Mucosa of descending colon (tissue), 3 donors: ENCODE data around the gene PARD3B. TPM values are rescaled to one million over a fixed set of nuclear protein-coding genes. Genes with fewer than 3 reads are reported as not detected.

Source experiments
- ATAC-seq: fragments of 200-7000 bp; cut with Tn5 transposase; one replicate; pipeline ENCODE4 v1.9.1; 2020; ENCODE audit warnings: mild to moderate bottlenecking, moderate library complexity
- DNase-seq, 3 donors: peaks; one replicate each; pipeline ENCODE4 v3.0.0-alpha.2; 2020
- H3K36me3 ChIP-seq: fragments of 200-600 bp; one replicate; pipeline ENCODE4 v1.8.0; 2021; ENCODE audit warnings: low read depth, mild to moderate bottlenecking
- H3K4me1 ChIP-seq: fragments of 200-600 bp; one replicate; pipeline ENCODE4 v1.8.0; 2021; ENCODE audit warnings: low read depth, mild to moderate bottlenecking
- H3K4me3 ChIP-seq: fragments of 200-600 bp; one replicate; pipeline ENCODE4 v1.8.0; 2021; ENCODE audit warnings: mild to moderate bottlenecking
- H3K9me3 ChIP-seq: fragments of 200-600 bp; one replicate; pipeline ENCODE4 v1.8.0; 2021; ENCODE audit warnings: mild to moderate bottlenecking
- intact Hi-C, 2 donors: fragments of 100-400 bp; cut with DNase I in 1 of 2; cut with micrococcal nuclease in 1 of 2; formaldehyde crosslinking; loops; one replicate each; pipeline versions ENCODE4 v1.11.0 to v1.11.1; 2022; cut with DNase I, micrococcal nuclease
- total RNA-seq, 3 donors: library from RNA; stranded (reverse); fragmentation: NEBNext Ultra II Directional in 2 of 3; extraction: Animal tissue kit (Norgen Biotek cat#: 25700) in 2 of 3; gene quantifications; one replicate each; pipeline versions ENCODE4 v1.2.1 to v1.2.4, GENCODE V29; 2021 to 2023
- TF ChIP-seq, protein P1 (sequence below): fragments of 200-600 bp; IDR thresholded peaks from one replicate; pipeline ENCODE4 v1.8.0; 2022; ENCODE audit warnings: antibody characterized with exemption, mild to moderate bottlenecking
- donor health status: DM: no; HTN: no; CAD: no; lungs with moderate emphysema.
- donor health status: DM: no; HTN: no; CAD: no.
- donor health status: DM: no; HTN: yes; CAD: no.

PARD3B gene
- total RNA-seq, 3 donors from 2014 or later: 21.1 to 56.8 (median 44.0) TPM

DNA sequence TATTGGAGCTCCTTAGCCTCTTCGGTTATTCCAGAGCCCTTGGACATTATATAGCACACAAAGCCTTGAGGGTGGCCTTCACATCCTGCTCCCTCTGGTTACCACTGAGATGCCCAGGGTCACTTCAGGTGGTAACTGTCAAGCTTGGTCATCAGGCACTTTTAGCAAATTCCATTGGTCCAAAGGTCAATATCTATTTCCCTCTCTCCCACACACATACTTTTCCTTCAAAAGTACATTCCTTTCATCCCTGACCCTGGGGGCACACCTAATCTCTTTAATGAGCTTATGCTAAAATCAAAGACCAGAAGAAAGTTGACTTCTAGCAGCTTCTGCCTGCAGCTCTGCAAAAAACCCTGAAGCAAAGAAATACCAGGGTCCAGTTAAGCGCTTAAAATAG is 965.1 kb downstream of the PARD3B start:
- Histone ChIP-seq H3K4me3 (no peak overlapping the region), H3K9me3 (no peaks in the 10 kb centered on the region), H3K4me1 (no peaks in the 10 kb centered on the region), H3K36me3 (no peaks in the 10 kb centered on the region)
- TF ChIP-seq, protein P1, sequence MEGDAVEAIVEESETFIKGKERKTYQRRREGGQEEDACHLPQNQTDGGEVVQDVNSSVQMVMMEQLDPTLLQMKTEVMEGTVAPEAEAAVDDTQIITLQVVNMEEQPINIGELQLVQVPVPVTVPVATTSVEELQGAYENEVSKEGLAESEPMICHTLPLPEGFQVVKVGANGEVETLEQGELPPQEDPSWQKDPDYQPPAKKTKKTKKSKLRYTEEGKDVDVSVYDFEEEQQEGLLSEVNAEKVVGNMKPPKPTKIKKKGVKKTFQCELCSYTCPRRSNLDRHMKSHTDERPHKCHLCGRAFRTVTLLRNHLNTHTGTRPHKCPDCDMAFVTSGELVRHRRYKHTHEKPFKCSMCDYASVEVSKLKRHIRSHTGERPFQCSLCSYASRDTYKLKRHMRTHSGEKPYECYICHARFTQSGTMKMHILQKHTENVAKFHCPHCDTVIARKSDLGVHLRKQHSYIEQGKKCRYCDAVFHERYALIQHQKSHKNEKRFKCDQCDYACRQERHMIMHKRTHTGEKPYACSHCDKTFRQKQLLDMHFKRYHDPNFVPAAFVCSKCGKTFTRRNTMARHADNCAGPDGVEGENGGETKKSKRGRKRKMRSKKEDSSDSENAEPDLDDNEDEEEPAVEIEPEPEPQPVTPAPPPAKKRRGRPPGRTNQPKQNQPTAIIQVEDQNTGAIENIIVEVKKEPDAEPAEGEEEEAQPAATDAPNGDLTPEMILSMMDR: no peak
- ATAC-seq (no peak), DNase-seq (no peak)
- intact Hi-C loops: no loop called here

DNA sequence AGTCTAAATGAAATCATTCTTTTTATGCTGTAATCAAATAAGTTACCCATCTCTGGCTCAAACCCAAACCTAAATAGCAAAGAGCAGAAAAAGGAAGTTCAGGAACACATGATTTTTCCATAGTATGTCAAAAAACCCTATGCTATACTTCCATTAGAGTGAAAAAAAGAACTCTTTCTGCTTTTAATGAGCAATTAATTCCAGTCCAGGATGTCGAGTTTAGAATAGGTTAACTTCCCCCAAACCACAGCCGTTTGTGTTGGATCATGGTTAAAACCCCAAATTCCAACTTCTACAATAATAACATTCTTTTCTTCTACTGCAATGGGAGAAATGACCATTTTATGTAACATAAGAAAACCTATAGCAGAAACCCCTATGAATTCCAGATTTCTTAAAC is 965.9 kb downstream of the PARD3B start:
- Histone ChIP-seq H3K4me1 (no peaks in the 10 kb centered on the region), H3K36me3 (no peaks in the 10 kb centered on the region), H3K9me3 (no peaks in the 10 kb centered on the region), H3K4me3 (no peak overlapping the region)
- ATAC-seq: no peak
- intact Hi-C loops: no loop called here
- TF ChIP-seq, protein P1: no peak
- no peak for DNase-seq

DNA sequence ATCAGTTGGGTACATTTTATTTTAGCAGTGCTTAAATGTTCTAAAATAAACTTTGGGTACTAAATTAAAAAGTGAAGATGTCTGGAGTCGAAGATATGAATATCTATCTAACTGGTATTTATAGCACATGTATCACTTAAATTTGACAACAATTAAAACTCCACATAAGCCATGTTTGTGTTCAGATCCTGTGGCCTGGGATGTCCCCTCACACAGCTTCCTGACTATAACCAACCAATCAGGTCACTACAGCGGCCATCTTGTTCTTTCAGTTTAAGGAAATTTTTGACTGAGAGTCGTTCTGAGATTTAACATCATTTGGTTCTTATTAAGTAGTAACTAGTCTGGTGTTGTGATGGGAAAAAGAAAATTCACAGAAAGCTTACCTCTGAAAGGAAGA is 966.4 kb downstream of the PARD3B start:
- H3K36me3 ChIP-seq: no peaks in the 10 kb centered on the region
- H3K4me3 ChIP-seq: no peak overlapping the region
- DNase-seq (no peak), ATAC-seq (no peak)
- H3K9me3 ChIP-seq: no peaks in the 10 kb centered on the region
- intact Hi-C loops: no loop called here
- H3K4me1 ChIP-seq: no peaks in the 10 kb centered on the region
- TF ChIP-seq, protein P1: no peak

DNA sequence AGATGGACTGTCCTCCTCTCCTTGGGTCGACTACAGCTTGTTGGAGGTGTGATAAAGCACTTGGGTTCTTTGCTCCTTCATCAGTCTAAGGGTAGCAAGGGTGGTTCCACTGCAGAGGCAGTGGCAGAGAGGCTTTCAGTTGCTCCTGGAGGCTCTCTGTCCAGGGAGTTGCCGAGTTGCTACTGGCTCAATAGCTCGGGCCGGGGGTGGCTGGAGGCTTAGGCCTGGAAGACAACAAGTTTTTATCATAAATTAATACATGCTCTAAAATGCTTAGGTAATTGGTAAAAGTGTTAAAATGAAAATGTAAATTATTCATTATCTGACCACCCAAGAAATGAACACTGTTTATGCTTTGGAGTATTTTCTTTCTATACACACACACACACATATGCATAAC is 975.0 kb downstream of the PARD3B start:
- H3K4me3 ChIP-seq: no peak overlapping the region
- H3K9me3 ChIP-seq: no peaks in the 10 kb centered on the region
- no peaks in the 10 kb centered on the region for H3K4me1 ChIP-seq
- ATAC-seq: no peak
- DNase-seq: no peak
- intact Hi-C loops: no loop called here
- TF ChIP-seq, protein P1: no peak
- H3K36me3 ChIP-seq: no peaks in the 10 kb centered on the region

DNA sequence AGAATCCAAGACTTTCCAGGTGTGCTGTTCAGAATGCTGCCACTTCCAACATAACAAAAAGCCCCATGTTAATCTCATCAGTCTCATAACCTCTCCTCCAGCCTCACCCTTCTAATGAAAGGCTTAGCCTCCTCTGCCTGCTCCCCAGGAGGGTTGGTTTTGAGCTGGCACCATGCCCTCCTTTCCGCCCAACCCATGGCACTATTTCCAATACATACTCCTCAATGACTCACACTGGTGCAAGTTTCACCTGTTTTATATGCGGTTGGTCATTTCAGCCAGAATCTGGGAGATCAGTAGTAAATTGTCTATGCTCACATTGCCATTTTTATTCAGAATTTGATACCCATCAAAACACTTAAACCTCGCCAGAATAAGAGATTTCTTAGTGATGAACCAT is 979.4 kb downstream of the PARD3B start:
- peak; percentile 33 to 57 (median 53) for DNase-seq
- TF ChIP-seq, protein P1: no peak
- peak; percentile 88 for ATAC-seq

DNA sequence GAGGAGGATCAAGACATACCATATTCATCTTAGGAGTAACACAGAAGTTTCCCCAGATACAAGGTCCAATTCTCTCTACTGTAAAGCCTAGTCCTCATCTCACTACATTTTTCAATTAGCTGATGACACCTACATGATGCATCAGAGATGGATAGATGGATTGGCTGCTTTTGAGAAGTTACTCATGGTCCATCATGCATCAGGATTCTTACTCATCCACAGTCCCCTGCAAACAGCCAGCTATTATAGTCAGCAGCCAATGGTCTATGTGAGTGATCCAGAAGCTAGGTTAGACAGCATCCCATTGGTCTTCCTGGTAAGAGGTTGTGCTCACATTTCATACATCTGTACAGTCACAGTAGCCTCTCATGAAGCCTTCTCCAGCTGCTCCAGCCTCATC is 982.5 kb downstream of the PARD3B start:
- TF ChIP-seq, protein P1: no peak
- H3K4me3 ChIP-seq: no peak overlapping the region
- no peaks in the 10 kb centered on the region for H3K4me1 ChIP-seq
- intact Hi-C loops: no loop called here
- DNase-seq: no peak
- no peak for ATAC-seq
- H3K9me3 ChIP-seq: no peaks in the 10 kb centered on the region
- no peaks in the 10 kb centered on the region for H3K36me3 ChIP-seq

More for the DNA sequence above, 979.4 kb downstream of the PARD3B start:
- Histone ChIP-seq H3K4me1 (no peaks in the 10 kb centered on the region), H3K4me3 (no peak overlapping the region), H3K9me3 (no peaks in the 10 kb centered on the region), H3K36me3 (no peaks in the 10 kb centered on the region)
- intact Hi-C loops: no loop called here
